ENCODE data around the gene BICRA. TPM values are rescaled to one million over a fixed set of nuclear protein-coding genes. Genes with fewer than 3 reads are reported as not detected.
"Not testable (repeated sequence)": the region's sequence is repeated elsewhere in the genome, so short reads cannot be mapped to it uniquely, and the experiment has no call there.

Gene BICRA
- total RNA-seq, 4 donors from 2014 or later = 8.4 to 35.2 (median 28.7) TPM

- intact Hi-C loops (cut with DNase I; ENCODE audit: low total_unique reads) = no loop called here
- TF ChIP-seq, protein P1, sequence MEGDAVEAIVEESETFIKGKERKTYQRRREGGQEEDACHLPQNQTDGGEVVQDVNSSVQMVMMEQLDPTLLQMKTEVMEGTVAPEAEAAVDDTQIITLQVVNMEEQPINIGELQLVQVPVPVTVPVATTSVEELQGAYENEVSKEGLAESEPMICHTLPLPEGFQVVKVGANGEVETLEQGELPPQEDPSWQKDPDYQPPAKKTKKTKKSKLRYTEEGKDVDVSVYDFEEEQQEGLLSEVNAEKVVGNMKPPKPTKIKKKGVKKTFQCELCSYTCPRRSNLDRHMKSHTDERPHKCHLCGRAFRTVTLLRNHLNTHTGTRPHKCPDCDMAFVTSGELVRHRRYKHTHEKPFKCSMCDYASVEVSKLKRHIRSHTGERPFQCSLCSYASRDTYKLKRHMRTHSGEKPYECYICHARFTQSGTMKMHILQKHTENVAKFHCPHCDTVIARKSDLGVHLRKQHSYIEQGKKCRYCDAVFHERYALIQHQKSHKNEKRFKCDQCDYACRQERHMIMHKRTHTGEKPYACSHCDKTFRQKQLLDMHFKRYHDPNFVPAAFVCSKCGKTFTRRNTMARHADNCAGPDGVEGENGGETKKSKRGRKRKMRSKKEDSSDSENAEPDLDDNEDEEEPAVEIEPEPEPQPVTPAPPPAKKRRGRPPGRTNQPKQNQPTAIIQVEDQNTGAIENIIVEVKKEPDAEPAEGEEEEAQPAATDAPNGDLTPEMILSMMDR (IDR thresholded peaks at IDR 0.05 in 4 of 5, conservative IDR thresholded peaks at IDR 0.05 in 1 of 5) = no peak
- peaks cover 78 to 88% of the 10 kb centered on the region in 2 donors for H3K4me1 ChIP-seq
- peak; percentile 21 to 28 for ATAC-seq
- H3K36me3 ChIP-seq = no peaks in the 10 kb centered on the region
- DNase-seq = no peak
- no peaks in the 10 kb centered on the region for H3K9me3 ChIP-seq
- no peaks in the 10 kb centered on the region for H3K27me3 ChIP-seq
- in situ Hi-C loops (cut with MboI; ENCODE audit: low sequenced_read_pairs in 4 of 4) = no loop called here
- H3K27ac ChIP-seq = peak overlapping the region; percentile 88 to 99 (median 93)
- peak overlapping the region; percentile 9 to 30 (median 12) for H3K4me3 ChIP-seq
These were observed 54.5 kb downstream of the BICRA start for GRCh38 chr19:47663435-47663910.

- ATAC-seq (peak; percentile 73 to 78), DNase-seq (peak; percentile 92 to 93)
- TF ChIP-seq, protein P1 (IDR thresholded peaks at IDR 0.05 in 4 of 5, conservative IDR thresholded peaks at IDR 0.05 in 1 of 5) = no peak
- peak; percentile 50 to 54 for TF ChIP-seq POLR2A (IDR thresholded peaks at IDR 0.05)
- in situ Hi-C loops (cut with MboI; ENCODE audit: low sequenced_read_pairs in 4 of 4) = no loop called here
- Histone ChIP-seq H3K4me1 (peaks cover 73 to 89% of the 10 kb centered on the region in 2 donors), H3K27me3 (no peaks in the 10 kb centered on the region), H3K9me3 (no peaks in the 10 kb centered on the region), H3K4me3 (peak overlapping the region; percentile 9 to 39 (median 26)), H3K27ac (peak overlapping the region; percentile 88 to 99 (median 93)), H3K36me3 (no peaks in the 10 kb centered on the region)
- intact Hi-C loops (cut with DNase I; ENCODE audit: low total_unique reads) = loop anchor here (2.0 kb wide), 2 partner anchors 55 to 63 kb away; partner anchors contain the start of gene BICRA
These were observed 55.2 kb downstream of the BICRA start for GRCh38 chr19:47663911-47664771.

GRCh38 chr19:47668556-47668955, 59.6 kb downstream of the BICRA start:
- intact Hi-C loops (cut with DNase I; ENCODE audit: low total_unique reads); in situ Hi-C loops (cut with MboI; ENCODE audit: low sequenced_read_pairs in 4 of 4); H3K27me3 ChIP-seq; H3K9me3 ChIP-seq; DNase-seq; H3K4me3 ChIP-seq; ATAC-seq: not testable (repeated sequence)
- H3K4me1 ChIP-seq = peaks cover 34 to 49% of the 10 kb centered on the region in 2 donors
- H3K36me3 ChIP-seq = peaks cover 0 to 17% of the 10 kb centered on the region in 2 donors
- peak overlapping the region; percentile 88 to 99 (median 93) for H3K27ac ChIP-seq

GRCh38 chr19:47670736-47671135, 61.8 kb downstream of the BICRA start:
- no peak for DNase-seq
- TF ChIP-seq POLR2A (IDR thresholded peaks at IDR 0.05) = no peak
- TF ChIP-seq, protein P1 (IDR thresholded peaks at IDR 0.05 in 4 of 5, conservative IDR thresholded peaks at IDR 0.05 in 1 of 5) = no peak

GRCh38 chr19:47671499-47671898, 62.6 kb downstream of the BICRA start:
- DNase-seq (no peak), ATAC-seq (no peak)
- H3K36me3 ChIP-seq = peaks cover 0 to 34% of the 10 kb centered on the region in 2 donors
- TF ChIP-seq, protein P1 (IDR thresholded peaks at IDR 0.05 in 4 of 5, conservative IDR thresholded peaks at IDR 0.05 in 1 of 5) = no peak
- TF ChIP-seq POLR2A (IDR thresholded peaks at IDR 0.05) = no peak
- H3K27ac ChIP-seq = peak overlapping the region in 2 of 4 donors; percentile 49 to 54
- H3K9me3 ChIP-seq = no peaks in the 10 kb centered on the region
- H3K4me1 ChIP-seq = peaks cover 15 to 23% of the 10 kb centered on the region in 2 donors
- no peaks in the 10 kb centered on the region for H3K27me3 ChIP-seq
- in situ Hi-C loops (cut with MboI; ENCODE audit: low sequenced_read_pairs in 4 of 4) (no loop called here), intact Hi-C loops (cut with DNase I; ENCODE audit: low total_unique reads) (loop anchor here (10.0 kb wide), 1 partner anchor 697 kb away; no protein-coding TSS in a partner anchor)
- no peak overlapping the region for H3K4me3 ChIP-seq

More at GRCh38 chr19:47670736-47671135, 61.8 kb downstream of the BICRA start:
- in situ Hi-C loops (cut with MboI; ENCODE audit: low sequenced_read_pairs in 4 of 4) = no loop called here
- peak overlapping the region in 3 of 4 donors; percentile 11 to 54 (median 49) for H3K27ac ChIP-seq
- peaks cover 0 to 34% of the 10 kb centered on the region in 2 donors for H3K36me3 ChIP-seq
- H3K27me3 ChIP-seq = no peaks in the 10 kb centered on the region
- intact Hi-C loops (cut with DNase I; ENCODE audit: low total_unique reads) = loop anchor here (10.0 kb wide), 1 partner anchor 696 kb away; no protein-coding TSS in a partner anchor
- no peak for ATAC-seq
- no peaks in the 10 kb centered on the region for H3K9me3 ChIP-seq
- peaks cover 21 to 31% of the 10 kb centered on the region in 2 donors for H3K4me1 ChIP-seq
- H3K4me3 ChIP-seq = no peak overlapping the region

Measured in gastrocnemius medialis (tissue), 4 donors.